HEK293 (cell line): ENCODE data around the gene ARHGAP6.

Experiments used
- CTCF ChIA-PET: fragments of 350-600 bp; formaldehyde crosslinking; extraction: SDS; loops from one replicate; lab custom pipeline; 2021; ENCODE audit warnings: antibody characterized with exemption; lab: Yijun Ruan, JAX
- POLR2A ChIA-PET: fragments of 300-600 bp; formaldehyde crosslinking; extraction: SDS; loops from one replicate; lab custom pipeline; 2020; ENCODE audit warnings: antibody characterized with exemption, inconsistent platforms; lab: Yijun Ruan, JAX
- H3K27ac ChIP-seq: fragments of 200-500 bp; sonication (Bioruptor generic); 2 replicates; pipeline ENCODE4 v1.5.1; 2014; ENCODE audit warnings: low read depth, low read length, control low read depth, inconsistent platforms; ENCODE audit errors: extremely low read depth
- H3K36me3 ChIP-seq, 2 experiments: fragments of 200-500 bp in 1 of 2; sonication (Bioruptor generic) in 1 of 2; 1 replicate in 1 of 2; 2 replicates in 1 of 2; pipeline ENCODE4 v1.5.1; 2014 to 2017; ENCODE audit warnings: inconsistent platforms in 2 of 2, low read length in 2 of 2; ENCODE audit not compliant: control insufficient read depth in 2 of 2, insufficient read depth in 1 of 2
- H3K4me1 ChIP-seq: fragments of 200-500 bp; sonication (Bioruptor generic); 2 replicates; pipeline ENCODE4 v1.5.1; 2014; ENCODE audit warnings: mild to moderate bottlenecking, low read length, inconsistent platforms; ENCODE audit not compliant: control insufficient read depth, insufficient read depth
- H3K4me3 ChIP-seq: 2 replicates; pipeline ENCODE4 v1.5.1; 2011; ENCODE audit warnings: low read depth, mild to moderate bottlenecking, control low read depth, low read length, moderate library complexity
- H3K9me3 ChIP-seq: fragments of 200-500 bp; sonication (Bioruptor generic); 2 replicates; pipeline ENCODE4 v1.5.1; 2014; ENCODE audit warnings: low read depth, low read length, inconsistent platforms; ENCODE audit not compliant: control insufficient read depth, insufficient read depth
- EGR2 ChIP-seq: fragments of 450-650 bp; formaldehyde crosslinking; IDR thresholded peaks from 2 replicates; pipeline ENCODE4 v1.5.1; 2016; ENCODE audit warnings: low read depth, missing biosample characterization, missing genetic modification characterization
- GLIS1 ChIP-seq: fragments of 450-650 bp; formaldehyde crosslinking; IDR thresholded peaks from 2 replicates; pipeline ENCODE4 v1.5.1; 2016; ENCODE audit warnings: missing biosample characterization, missing genetic modification characterization
- GLIS2 ChIP-seq: fragments of 450-650 bp; formaldehyde crosslinking; IDR thresholded peaks from 2 replicates; pipeline ENCODE4 v1.5.1; 2016; ENCODE audit warnings: missing biosample characterization, missing genetic modification characterization
- MZF1 ChIP-seq: fragments of 450-650 bp; formaldehyde crosslinking; IDR thresholded peaks from 2 replicates; pipeline ENCODE4 v1.5.1; 2017; ENCODE audit warnings: missing biosample characterization, missing genetic modification characterization, borderline replicate concordance
- SP3 ChIP-seq: fragments of 450-650 bp; formaldehyde crosslinking; IDR thresholded peaks from 2 replicates; pipeline ENCODE4 v1.5.1; 2016; ENCODE audit warnings: missing biosample characterization, missing genetic modification characterization
- ZBTB1 ChIP-seq: fragments of 450-650 bp; formaldehyde crosslinking; IDR thresholded peaks from 2 replicates; pipeline ENCODE4 v1.5.1; 2016; ENCODE audit warnings: missing biosample characterization, missing genetic modification characterization
- ZBTB8A ChIP-seq: fragments of 450-650 bp; formaldehyde crosslinking; IDR thresholded peaks from 2 replicates; pipeline ENCODE4 v1.5.1; 2016; ENCODE audit warnings: missing biosample characterization, missing genetic modification characterization
- ZFHX2 ChIP-seq: fragments of 450-650 bp; formaldehyde crosslinking; conservative IDR thresholded peaks from 2 replicates; pipeline ENCODE4 v1.5.1; 2016; ENCODE audit warnings: missing biosample characterization, missing genetic modification characterization
- ZFP3 ChIP-seq: fragments of 450-650 bp; formaldehyde crosslinking; IDR thresholded peaks from 2 replicates; pipeline ENCODE4 v1.5.1; 2016; ENCODE audit warnings: low read depth, missing biosample characterization, missing genetic modification characterization
- ZIC2 ChIP-seq: fragments of 450-650 bp; formaldehyde crosslinking; IDR thresholded peaks from 2 replicates; pipeline ENCODE4 v1.5.1; 2016; ENCODE audit warnings: missing biosample characterization, missing genetic modification characterization
- ZNF133 ChIP-seq: fragments of 450-650 bp; formaldehyde crosslinking; IDR thresholded peaks from 2 replicates; pipeline ENCODE4 v1.5.1; 2016; ENCODE audit warnings: missing biosample characterization, missing genetic modification characterization
- ZNF214 ChIP-seq: fragments of 450-650 bp; formaldehyde crosslinking; IDR thresholded peaks from 2 replicates; pipeline ENCODE4 v1.5.1; 2017; ENCODE audit warnings: missing biosample characterization, mild to moderate bottlenecking, missing genetic modification characterization, borderline replicate concordance
- ZNF416 ChIP-seq: fragments of 450-650 bp; formaldehyde crosslinking; IDR thresholded peaks from 2 replicates; pipeline ENCODE4 v1.5.1; 2016; ENCODE audit warnings: missing biosample characterization, missing genetic modification characterization
- ZNF473 ChIP-seq: fragments of 450-650 bp; formaldehyde crosslinking; IDR thresholded peaks from 2 replicates; pipeline ENCODE4 v1.5.1; 2017; ENCODE audit warnings: missing biosample characterization, missing genetic modification characterization
- ZNF610 ChIP-seq: fragments of 450-650 bp; formaldehyde crosslinking; IDR thresholded peaks from 2 replicates; pipeline ENCODE4 v1.5.1; 2016; ENCODE audit warnings: missing biosample characterization, missing genetic modification characterization, borderline replicate concordance
- ZNF624 ChIP-seq: fragments of 450-650 bp; formaldehyde crosslinking; IDR thresholded peaks from 2 replicates; pipeline ENCODE4 v1.5.1; 2017; ENCODE audit warnings: missing biosample characterization, missing genetic modification characterization
- ZNF626 ChIP-seq: fragments of 450-650 bp; sonication (Bioruptor Pico); formaldehyde crosslinking; IDR thresholded peaks from 2 replicates; pipeline ENCODE4 v1.5.1; 2018; ENCODE audit warnings: missing biosample characterization, missing genetic modification characterization, inconsistent platforms
- ZNF670 ChIP-seq: fragments of 450-650 bp; formaldehyde crosslinking; IDR thresholded peaks from 2 replicates; pipeline ENCODE4 v1.5.1; 2016; ENCODE audit warnings: missing biosample characterization, missing genetic modification characterization, low read depth
- ZNF843 ChIP-seq: fragments of 450-650 bp; formaldehyde crosslinking; IDR thresholded peaks from 2 replicates; pipeline ENCODE4 v1.5.1; 2016; ENCODE audit warnings: missing biosample characterization, missing genetic modification characterization
- TF ChIP-seq, protein P1 (sequence below): fragments of 450-650 bp; formaldehyde crosslinking; IDR thresholded peaks from 2 replicates; pipeline ENCODE4 v1.5.1; 2017; ENCODE audit warnings: missing biosample characterization, missing genetic modification characterization
- TF ChIP-seq, protein P2 (sequence below): fragments of 450-650 bp; formaldehyde crosslinking; IDR thresholded peaks from 2 replicates; pipeline ENCODE4 v1.5.1; 2016; ENCODE audit warnings: missing biosample characterization, missing genetic modification characterization
- TF ChIP-seq, protein P3 (sequence below): sonication (generic); formaldehyde crosslinking; IDR thresholded peaks from 2 replicates; pipeline ENCODE4 v1.8.1; 2022; ENCODE audit warnings: mild to moderate bottlenecking, moderate library complexity, missing genetic modification reagents

ARHGAP6 gene

GRCh38 chrX:11670316-11670715 lies 4.6 kb upstream of the ARHGAP6 start (continued):
- TF ChIP-seq, protein P1, sequence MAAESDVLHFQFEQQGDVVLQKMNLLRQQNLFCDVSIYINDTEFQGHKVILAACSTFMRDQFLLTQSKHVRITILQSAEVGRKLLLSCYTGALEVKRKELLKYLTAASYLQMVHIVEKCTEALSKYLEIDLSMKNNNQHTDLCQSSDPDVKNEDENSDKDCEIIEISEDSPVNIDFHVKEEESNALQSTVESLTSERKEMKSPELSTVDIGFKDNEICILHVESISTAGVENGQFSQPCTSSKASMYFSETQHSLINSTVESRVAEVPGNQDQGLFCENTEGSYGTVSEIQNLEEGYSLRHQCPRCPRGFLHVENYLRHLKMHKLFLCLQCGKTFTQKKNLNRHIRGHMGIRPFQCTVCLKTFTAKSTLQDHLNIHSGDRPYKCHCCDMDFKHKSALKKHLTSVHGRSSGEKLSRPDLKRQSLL (tag by site-specific recombination) = no peak

GRCh38 chrX:11666952-11667685 lies 1.4 kb upstream of the ARHGAP6 start:
- H3K4me3 ChIP-seq = no peak overlapping the region

GRCh38 chrX:11666164-11666563 lies 444 bp upstream of the ARHGAP6 start:
- CTCF ChIA-PET = no interaction called here
- Histone ChIP-seq H3K9me3 (no peaks in the 10 kb centered on the region), H3K27ac (no peak overlapping the region), H3K36me3 (no peaks in the 10 kb centered on the region), H3K4me3 (no peak overlapping the region; the same call in none of the 2 replicates), H3K4me1 (no peaks in the 10 kb centered on the region)
- TF ChIP-seq ZBTB8A = peak; percentile 76
- TF ChIP-seq, protein P1 (tag by site-specific recombination) = peak; percentile 61
- no peak for TF ChIP-seq ZNF473
- no peak for TF ChIP-seq ZNF843 (tag by site-specific recombination)
- no peak for TF ChIP-seq EGR2 (tag by site-specific recombination)
- TF ChIP-seq ZNF214 = no peak
- 0 out of 2 replicates have a peak, but pooled peaks have one; percentile 17 for TF ChIP-seq ZIC2 (tag by site-specific recombination)
- POLR2A ChIA-PET = no interaction called here

More at GRCh38 chrX:11666952-11667685, 1.4 kb upstream of the ARHGAP6 start:
- no peaks in the 10 kb centered on the region for H3K4me1 ChIP-seq
- CTCF ChIA-PET = no interaction called here
- no peaks in the 10 kb centered on the region for H3K9me3 ChIP-seq
- POLR2A ChIA-PET = no interaction called here
- no peak overlapping the region for H3K27ac ChIP-seq
- H3K36me3 ChIP-seq = no peaks in the 10 kb centered on the region
- no peak for TF ChIP-seq ZNF626
- TF ChIP-seq GLIS1 (tag by site-specific recombination) = 0 out of 2 replicates have a peak, but pooled peaks have one; percentile 29

DNA sequence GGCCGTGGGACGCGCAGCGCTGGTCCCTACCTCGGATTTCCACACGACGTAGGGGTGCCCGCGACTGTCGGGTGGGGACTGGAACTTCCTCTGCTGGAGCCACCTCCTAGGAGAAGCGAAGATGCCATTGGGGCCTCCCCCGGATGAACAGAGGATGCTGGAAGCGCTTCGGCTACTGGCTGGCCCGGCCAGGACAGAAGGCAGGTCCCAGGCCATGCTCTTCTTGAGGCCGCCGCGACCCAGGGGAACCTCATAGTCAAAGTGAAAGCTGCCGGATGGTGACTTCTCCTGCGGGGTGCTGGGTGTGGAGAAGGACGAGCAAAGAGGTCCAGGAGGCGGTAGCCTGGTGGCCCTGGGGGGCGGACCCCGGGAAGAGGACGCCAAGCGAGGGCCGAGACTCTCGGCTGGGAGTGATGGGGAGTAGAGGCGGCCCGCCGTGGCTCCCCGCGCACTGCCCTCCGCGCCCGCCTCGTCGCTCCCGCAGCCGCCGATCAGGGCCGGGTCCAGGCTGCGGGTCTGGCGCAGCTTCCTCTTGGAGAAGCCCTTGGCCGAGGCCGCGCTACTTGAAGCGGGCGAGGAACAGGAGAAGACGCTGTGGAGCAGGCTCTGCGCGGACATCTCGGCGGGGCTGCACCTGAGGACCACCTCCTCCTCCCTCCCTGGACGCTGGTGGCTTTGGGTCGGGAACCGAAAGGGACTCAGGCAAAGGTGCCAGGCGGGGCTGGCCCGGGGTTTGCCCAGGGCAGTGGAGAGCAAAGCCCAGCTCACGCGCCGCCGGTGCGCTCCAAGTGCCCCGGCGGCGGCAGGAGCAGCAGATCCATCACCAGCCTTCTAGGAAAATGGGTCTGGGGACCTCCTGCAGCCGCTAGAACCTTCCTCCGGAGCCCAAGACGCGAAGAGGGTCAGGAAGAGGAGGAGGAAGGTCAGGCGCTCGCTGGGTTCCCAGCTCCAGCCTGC lies 1.2 kb downstream of the ARHGAP6 start:
- no peaks in the 10 kb centered on the region for H3K9me3 ChIP-seq
- TF ChIP-seq, protein P2, sequence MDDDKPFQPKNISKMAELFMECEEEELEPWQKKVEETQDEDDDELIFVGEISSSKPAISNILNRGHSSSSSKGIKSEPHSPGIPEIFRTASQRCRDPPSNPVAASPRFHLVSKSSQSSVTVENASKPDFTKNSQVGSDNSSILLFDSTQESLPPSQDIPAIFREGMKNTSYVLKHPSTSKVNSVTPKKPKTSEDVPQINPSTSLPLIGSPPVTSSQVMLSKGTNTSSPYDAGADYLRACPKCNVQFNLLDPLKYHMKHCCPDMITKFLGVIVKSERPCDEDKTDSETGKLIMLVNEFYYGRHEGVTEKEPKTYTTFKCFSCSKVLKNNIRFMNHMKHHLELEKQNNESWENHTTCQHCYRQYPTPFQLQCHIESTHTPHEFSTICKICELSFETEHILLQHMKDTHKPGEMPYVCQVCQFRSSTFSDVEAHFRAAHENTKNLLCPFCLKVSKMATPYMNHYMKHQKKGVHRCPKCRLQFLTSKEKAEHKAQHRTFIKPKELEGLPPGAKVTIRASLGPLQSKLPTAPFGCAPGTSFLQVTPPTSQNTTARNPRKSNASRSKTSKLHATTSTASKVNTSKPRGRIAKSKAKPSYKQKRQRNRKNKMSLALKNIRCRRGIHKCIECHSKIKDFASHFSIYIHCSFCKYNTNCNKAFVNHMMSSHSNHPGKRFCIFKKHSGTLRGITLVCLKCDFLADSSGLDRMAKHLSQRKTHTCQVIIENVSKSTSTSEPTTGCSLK (tag by site-specific recombination) = no peak
- TF ChIP-seq ZFHX2 (tag by site-specific recombination) = no peak
- no peak for TF ChIP-seq ZNF416
- TF ChIP-seq MZF1 = no peak
- TF ChIP-seq SP3 (tag by site-specific recombination) = no peak
- no peak for TF ChIP-seq ZFP3 (tag by site-specific recombination)
- TF ChIP-seq GLIS2 (tag by site-specific recombination) = no peak
- TF ChIP-seq ZNF610 (tag by site-specific recombination) = no peak
- no peak for TF ChIP-seq ZNF624
- TF ChIP-seq, protein P3, sequence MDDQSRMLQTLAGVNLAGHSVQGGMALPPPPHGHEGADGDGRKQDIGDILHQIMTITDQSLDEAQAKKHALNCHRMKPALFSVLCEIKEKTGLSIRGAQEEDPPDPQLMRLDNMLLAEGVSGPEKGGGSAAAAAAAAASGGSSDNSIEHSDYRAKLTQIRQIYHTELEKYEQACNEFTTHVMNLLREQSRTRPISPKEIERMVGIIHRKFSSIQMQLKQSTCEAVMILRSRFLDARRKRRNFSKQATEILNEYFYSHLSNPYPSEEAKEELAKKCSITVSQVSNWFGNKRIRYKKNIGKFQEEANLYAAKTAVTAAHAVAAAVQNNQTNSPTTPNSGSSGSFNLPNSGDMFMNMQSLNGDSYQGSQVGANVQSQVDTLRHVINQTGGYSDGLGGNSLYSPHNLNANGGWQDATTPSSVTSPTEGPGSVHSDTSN = no peak
- no peak for TF ChIP-seq ZBTB1 (tag by site-specific recombination)
- TF ChIP-seq ZNF133 (tag by site-specific recombination) = no peak
- no peak for TF ChIP-seq ZNF670 (tag by site-specific recombination)
- H3K4me3 ChIP-seq = peak overlapping the region; percentile 37
- no peaks in the 10 kb centered on the region for H3K36me3 ChIP-seq
- ChIA-PET CTCF (no interaction called here), POLR2A (no interaction called here)
- no peaks in the 10 kb centered on the region for H3K4me1 ChIP-seq
- no peak overlapping the region for H3K27ac ChIP-seq
